Globus pallidus (tissue), 1 donor: ENCODE results near the gene LILRA2.
A peak's percentile ranks its signal among the peaks of the same experiment; 100 is the strongest.
"Not testable (repeated sequence)": the region's sequence is repeated elsewhere in the genome, so short reads cannot be mapped to it uniquely, and the experiment has no call there.

Source experiments
- DNase-seq: peaks from one replicate; pipeline ENCODE4 v3.0.0-alpha.2; 2015; ENCODE audit warnings: low spot score

The LILRA2 gene

GRCh38 chr19:54573330-54573872, at the start of gene LILRA2:
Gene LILRA2 (plus strand): TSS chr19:54573790. CDS start chr19:54573879, 89 bp downstream.
- peak; percentile 5 for DNase-seq

- DNase-seq: no peak
Observed at GRCh38 chr19:54525636-54526035, 48.0 kb upstream of the LILRA2 start.

- no peak for DNase-seq
Observed at GRCh38 chr19:54526972-54527371, 46.6 kb upstream of the LILRA2 start.

- DNase-seq: no peak
Observed at GRCh38 chr19:54530866-54531265, 42.7 kb upstream of the LILRA2 start.

GRCh38 chr19:54532528-54532927, 41.1 kb upstream of the LILRA2 start:
- peak; percentile 27 for DNase-seq

GRCh38 chr19:54533476-54533875, 40.1 kb upstream of the LILRA2 start:
- no peak for DNase-seq

GRCh38 chr19:54534156-54534555, 39.4 kb upstream of the LILRA2 start:
- no peak for DNase-seq

- no peak for DNase-seq
Observed at GRCh38 chr19:54535601-54536000, 38.0 kb upstream of the LILRA2 start.

GRCh38 chr19:54536956-54537355, 36.6 kb upstream of the LILRA2 start:
- no peak for DNase-seq

GRCh38 chr19:54541712-54542111, 31.9 kb upstream of the LILRA2 start:
- DNase-seq: no peak

- DNase-seq: no peak
Observed at GRCh38 chr19:54548806-54549205, 24.8 kb upstream of the LILRA2 start.

- no peak for DNase-seq
Observed at GRCh38 chr19:54549224-54549623, 24.4 kb upstream of the LILRA2 start.

GRCh38 chr19:54551293-54551692, 22.3 kb upstream of the LILRA2 start:
- no peak for DNase-seq

GRCh38 chr19:54551950-54552912, 21.4 kb upstream of the LILRA2 start:
- DNase-seq: peak; percentile 37

GRCh38 chr19:54552913-54553310, 20.7 kb upstream of the LILRA2 start:
- no peak for DNase-seq

GRCh38 chr19:54554006-54554405, 19.6 kb upstream of the LILRA2 start:
- no peak for DNase-seq

GRCh38 chr19:54554896-54555295, 18.7 kb upstream of the LILRA2 start:
- no peak for DNase-seq

- DNase-seq: no peak
Observed at GRCh38 chr19:54556194-54556593, 17.4 kb upstream of the LILRA2 start.

- no peak for DNase-seq
Observed at GRCh38 chr19:54558339-54558738, 15.3 kb upstream of the LILRA2 start.

- no peak for DNase-seq
Observed at GRCh38 chr19:54560881-54561385, 12.7 kb upstream of the LILRA2 start.

- no peak for DNase-seq
Observed at GRCh38 chr19:54561840-54562239, 11.8 kb upstream of the LILRA2 start.

- not testable (repeated sequence) for DNase-seq
Observed at GRCh38 chr19:54563206-54563605, 10.4 kb upstream of the LILRA2 start.

- no peak for DNase-seq
Observed at GRCh38 chr19:54570316-54570715, 3.3 kb upstream of the LILRA2 start.
